Glomerular endothelial cell (primary cell): ENCODE measurements around the gene HES5. TPM values are rescaled to one million over a fixed set of nuclear protein-coding genes. Genes with fewer than 3 reads are reported as not detected.
"Not testable (repeated sequence)": the region's sequence is repeated elsewhere in the genome, so short reads cannot be mapped to it uniquely, and the experiment has no call there.

Source experiments
- DNase-seq: peaks from one replicate; pipeline ENCODE4 v3.0.0-alpha.2; 2011; ENCODE audit warnings: low read depth, low spot score; ENCODE audit errors: extremely low read depth
- total RNA-seq: library from RNA; depleted of rRNA; stranded (reverse); fragments of >200 nt; gene quantifications from 2 replicates; pipeline ENCODE4 v1.2.3, GENCODE V29; 2015

Gene HES5
- total RNA-seq, 1 donor from 2014 or later, result not detected

DNA sequence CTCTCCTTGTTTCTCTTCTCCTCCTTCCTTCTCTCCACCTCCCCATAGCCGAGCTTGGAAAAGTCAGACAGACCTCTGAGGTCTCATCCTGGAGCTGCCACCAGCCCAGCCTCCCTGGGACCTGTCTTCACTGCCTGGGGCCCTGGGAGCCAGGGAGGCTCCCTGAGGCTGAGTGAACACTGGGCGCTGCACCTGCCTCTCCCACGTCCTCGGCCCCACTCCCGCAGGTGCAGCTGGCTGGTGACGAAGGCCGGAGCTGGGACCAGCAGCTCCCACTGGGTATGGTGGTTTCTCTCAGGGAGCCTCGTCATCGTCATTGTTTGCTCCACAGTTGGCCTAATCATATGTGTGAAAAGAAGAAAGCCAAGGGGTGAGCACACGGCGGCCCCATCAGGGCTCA lies 31.4 kb upstream of the HES5 start:
- no peak for DNase-seq

DNA sequence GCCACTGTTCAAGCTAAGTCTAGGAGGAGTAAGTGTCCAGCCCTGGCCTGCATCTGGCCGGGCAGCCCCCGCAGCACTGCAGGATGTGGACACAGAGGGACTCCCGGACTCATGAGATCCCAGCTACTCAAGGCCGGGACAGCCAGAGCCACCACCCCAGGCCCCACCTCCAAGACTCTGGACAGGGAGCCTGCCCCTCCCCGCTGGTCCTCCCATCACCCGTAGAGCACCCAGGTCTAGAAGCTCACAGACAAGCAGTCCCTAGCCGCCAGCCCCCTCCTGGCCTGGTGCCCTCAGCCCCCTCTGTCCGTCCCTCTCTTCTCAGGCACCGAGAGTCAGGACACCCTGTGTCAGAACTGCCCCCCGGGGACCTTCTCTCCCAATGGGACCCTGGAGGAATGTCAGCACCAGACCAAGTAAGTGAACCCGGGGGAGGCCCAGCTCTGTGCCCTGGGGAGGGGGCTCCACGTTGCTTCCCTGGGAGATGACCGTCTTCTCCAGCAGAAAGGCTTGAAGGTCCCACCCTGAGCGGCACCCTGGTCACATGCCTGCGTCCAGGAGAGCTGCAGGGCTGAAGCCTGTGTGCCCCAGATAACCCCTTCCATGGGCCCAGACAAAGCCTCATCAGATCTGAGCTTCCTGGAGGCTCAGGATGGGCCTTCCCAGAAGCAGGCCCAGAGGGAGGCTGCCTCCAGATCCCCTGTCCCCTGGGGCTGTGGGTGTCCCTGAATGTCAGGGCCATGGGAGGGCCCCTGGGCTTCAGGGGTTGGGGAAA lies 30.4 kb upstream of the HES5 start:
- no peak for DNase-seq

DNA sequence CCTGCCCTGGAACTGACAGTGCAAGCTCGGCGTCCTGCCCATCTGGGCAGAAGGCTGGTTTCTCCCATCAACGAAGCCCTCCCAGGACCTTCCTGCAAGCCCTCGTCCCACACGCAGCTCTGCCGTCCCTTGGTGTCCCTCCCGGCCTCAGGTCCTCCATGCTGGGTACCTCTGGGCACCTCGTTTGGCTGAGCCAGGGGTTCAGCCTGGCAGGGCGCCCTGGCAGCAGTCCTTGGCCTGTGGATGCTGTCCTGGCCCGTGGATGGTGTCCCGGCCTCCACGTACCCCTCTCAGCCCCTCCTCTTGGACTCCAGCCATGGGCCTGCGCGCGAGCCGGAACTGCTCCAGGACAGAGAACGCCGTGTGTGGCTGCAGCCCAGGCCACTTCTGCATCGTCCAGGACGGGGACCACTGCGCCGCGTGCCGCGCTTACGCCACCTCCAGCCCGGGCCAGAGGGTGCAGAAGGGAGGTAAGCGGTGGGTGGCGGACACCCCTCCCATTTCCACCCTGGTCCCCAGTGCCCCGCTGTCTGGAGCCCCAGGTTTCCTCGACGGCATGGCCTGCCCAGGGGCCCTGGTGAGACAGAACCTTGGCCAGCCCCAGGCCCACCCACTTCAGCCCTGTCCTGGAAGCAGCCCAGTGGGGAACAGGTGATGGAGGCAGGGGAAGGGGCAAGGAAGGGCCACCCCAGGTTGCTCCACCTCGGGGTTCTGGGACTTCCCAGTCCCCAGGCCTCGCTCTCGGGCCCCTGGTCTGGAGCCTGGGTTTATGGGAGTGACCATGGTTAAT lies 29.6 kb upstream of the HES5 start:
- DNase-seq, result no peak

DNA sequence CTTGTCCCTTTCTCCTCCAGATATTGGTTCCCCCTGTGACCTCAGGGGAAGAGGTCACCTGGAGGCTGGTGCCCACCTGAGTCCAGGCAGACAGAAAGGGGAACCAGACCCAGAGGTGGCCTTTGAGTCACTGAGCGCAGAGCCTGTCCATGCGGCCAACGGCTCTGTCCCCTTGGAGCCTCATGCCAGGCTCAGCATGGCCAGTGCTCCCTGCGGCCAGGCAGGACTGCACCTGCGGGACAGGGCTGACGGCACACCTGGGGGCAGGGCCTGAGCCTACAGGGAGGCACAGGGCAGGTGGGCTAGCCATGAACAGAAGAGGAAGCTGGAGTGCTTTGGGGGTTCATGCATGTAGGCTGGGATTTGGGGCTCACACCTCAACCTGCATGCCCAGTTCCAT lies 28.8 kb upstream of the HES5 start:
- DNase-seq, result no peak

DNA sequence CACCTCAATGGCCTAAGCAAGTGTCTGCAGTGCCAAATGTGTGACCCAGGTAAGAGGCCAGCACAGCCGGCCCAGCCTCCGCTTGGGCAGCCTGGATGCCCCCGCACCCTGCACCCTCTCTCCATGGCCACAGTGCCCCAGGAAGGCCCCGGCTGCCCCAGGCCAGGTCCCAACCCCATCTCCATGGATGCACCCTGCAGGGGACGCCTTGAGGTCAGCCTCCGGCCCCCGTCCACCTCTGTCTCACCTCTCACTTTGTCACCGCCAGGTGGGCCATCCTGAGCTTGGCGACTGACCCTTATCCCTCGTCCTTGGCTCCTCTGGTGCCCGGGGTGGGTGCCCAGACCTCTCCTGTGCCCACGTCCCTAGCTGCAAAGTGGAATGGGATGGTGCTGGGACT lies 28.4 kb upstream of the HES5 start:
- no peak for DNase-seq

DNA sequence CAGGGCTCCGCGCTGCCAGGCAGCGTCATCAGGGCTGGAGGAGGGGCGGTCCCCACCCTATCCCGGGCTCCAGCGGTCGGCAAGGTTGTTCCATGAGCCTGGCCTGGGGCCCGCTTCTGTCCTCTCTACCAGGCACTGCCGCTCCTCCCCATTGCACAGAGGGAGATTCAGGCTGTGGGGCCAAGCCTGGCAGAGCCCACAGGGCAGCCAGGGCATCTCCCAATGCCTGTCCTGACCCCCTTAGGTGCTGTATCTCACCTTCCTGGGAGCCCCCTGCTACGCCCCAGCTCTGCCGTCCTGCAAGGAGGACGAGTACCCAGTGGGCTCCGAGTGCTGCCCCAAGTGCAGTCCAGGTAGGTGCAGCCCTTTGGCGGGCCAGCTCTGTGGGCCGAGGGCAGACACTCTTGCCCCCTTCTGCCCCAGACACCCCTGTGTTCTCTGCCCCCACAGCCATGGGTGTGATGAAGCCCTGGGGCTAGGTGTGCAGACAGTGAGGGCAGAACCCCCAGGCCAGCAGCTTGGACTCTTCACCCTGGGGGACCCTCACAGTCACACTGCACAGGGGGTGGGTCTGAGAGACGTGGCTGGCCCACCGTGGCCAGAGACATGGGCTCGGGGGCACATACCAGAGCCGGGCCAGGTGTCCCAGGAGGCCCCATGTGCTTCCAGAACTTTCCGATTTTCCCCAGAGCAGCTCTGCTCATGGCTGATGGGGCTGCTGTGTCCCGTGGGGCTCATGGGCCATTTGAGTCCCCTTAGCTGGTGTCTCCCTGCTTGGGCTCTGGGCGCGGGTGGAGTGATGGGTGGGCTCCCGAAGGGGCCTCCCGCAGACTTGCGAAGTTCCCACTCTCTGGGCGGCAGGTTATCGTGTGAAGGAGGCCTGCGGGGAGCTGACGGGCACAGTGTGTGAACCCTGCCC lies 27.7 kb upstream of the HES5 start:
- no peak for DNase-seq

DNA sequence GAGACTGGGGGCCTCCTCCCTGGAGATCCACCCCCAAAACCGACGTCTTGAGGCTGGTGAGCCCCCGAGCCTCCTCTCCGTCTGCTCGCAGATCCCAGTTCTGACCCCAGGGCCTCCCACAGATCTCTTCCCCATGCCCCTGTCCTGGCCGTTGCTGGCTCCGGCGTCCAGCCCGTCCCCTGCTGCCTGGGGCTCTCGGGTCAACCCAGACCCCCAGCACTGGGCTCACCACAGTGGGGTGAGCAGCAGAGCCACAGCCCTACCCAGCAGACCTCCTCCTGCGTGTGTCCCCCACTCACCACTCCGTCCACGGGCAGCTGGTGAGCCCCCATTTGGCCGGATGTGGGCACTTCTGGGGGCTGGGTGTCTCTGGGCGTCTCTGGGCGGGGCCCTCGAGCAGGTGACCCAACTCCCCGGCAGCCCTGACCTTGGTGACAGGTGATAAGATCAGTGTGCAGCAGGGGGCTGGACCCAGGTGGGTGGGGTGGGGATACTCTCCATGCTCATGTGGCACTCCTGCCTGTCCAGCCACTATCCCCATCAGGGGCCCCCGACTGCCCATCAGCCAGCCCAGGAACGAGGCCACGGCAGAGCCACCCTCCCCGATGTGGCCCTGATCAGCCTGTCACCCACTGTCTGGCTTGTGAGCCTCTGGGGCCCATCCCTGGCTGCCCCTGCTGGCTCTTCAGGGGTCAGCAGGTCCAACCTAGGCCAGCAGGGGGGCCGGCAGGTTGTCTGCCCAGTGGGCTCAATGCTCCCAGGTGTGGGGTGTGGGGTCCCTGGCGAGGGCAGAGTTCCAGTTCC lies 26.8 kb upstream of the HES5 start:
- DNase-seq, result no peak

DNA sequence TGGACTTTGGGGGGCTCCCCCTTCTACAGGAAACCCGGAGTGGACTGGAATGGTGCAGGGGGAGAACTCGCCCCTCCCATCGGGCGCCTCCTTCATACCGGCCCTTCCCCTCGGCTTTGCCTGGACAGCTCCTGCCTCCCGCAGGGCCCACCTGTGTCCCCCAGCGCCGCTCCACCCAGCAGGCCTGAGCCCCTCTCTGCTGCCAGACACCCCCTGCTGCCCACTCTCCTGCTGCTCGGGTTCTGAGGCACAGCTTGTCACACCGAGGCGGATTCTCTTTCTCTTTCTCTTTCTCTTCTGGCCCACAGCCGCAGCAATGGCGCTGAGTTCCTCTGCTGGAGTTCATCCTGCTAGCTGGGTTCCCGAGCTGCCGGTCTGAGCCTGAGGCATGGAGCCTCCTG lies 26.2 kb upstream of the HES5 start, which contains the start of gene TNFRSF14:
TNFRSF14 (plus strand) TSS at position 95 of the 401 bp plus-strand sequence; CDS start at position 389, 294 bp downstream.
- DNase-seq, result no peak

DNA sequence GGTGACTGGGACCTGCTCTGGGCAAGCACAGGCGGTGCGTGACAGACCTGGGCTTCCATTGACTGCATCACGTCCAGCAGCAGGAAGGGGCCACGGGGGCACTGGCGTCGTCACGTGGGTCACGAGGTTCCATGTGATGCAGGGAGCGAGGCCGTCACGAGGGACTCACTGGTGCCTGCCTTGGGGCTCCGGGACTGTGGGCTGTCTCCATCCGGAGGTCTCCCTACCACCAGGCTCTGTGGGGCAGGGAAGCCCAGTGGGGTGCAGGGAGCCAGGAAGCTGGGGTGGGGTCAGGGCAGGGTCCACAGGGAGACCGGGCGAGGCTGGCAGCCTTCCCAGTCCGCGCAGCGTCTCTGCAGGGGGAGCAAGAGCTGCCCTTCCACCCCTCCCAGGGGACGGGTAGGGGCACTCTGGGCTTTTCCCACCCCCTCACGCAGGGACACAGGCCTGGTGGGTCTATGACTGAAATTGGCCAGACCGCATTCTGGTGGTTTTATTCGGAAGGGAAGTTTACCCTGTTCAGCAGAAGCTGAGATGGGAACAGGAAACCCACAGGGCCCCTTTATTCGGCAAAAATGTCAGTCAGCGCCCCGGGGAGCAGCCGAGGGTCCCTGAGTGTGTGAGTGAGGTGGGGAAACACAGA lies 25.7 kb upstream of the HES5 start:
- no peak for DNase-seq

DNA sequence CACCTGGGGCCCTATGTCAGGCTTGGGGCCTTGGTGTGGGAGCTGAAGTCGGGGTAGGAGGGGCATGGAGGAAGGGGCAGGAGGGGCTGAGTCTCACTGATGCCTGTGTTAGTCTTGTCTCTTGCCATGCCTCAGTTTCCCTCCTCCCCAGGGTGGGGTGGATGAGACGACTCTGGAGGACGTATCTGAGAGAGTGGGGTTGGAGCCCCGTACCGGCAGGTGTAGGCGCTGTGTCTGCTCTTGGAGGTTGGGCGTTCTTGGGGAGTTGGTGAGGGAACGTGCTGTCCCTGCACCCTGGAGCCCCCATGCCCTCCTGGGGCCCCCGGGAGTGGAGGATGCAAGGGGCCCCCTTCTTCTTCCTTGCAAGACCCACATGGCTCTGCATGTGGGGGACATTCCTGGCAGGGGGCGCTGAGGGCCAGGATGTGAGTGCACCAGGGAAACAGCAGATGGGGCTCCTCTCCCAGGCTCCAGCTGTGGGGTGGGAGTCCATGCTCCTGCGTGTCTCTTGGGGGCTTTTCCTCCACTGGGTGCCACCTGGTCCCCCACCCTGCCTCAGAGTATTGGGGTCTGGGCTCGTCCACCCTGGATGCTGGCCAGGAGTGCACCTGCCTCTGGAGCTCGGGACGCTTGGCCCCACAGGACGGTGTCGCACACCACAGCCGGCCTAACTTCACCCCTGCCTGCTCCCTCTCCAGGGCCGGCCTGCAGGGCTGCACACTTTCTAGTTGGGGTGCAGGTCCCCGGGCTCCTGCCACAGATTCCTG lies 24.7 kb upstream of the HES5 start:
- DNase-seq, result no peak

DNA sequence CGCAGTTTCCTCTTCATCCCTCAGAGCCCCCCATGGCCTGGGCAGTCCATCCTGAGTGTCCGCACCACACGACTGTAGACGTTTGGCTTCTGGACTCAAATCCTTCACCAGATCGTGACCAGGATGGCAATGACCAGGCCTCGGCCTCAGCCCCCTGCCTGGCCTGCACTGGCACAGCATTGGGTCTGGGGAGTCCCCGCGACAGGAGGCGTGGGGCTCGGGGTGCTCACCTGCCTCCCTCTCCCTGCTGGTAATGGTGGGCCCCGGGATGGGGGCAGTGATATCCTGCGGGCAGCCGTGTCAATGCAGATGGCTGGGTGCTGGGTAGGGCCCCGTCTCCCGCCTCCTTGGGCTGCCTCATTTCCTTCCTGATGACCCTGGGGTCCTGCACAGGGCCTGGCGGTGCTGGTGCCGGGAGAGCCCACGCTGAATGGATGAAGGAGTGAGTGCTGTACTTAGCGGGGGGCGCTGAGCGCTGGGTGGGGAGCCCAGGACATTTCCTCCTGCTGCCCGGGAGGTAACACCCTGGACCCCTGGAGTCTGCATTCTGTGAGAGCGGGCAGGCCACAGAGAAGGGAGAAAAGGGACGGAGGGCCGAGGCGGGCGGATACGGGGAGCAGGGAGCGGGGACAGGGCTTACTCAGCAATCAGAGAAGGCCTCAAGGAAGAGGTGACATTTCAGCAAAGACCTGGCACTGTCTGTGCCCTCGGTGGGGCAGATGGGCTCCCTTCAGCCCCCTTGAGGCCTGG lies 24.0 kb upstream of the HES5 start:
- DNase-seq, result no peak

DNA sequence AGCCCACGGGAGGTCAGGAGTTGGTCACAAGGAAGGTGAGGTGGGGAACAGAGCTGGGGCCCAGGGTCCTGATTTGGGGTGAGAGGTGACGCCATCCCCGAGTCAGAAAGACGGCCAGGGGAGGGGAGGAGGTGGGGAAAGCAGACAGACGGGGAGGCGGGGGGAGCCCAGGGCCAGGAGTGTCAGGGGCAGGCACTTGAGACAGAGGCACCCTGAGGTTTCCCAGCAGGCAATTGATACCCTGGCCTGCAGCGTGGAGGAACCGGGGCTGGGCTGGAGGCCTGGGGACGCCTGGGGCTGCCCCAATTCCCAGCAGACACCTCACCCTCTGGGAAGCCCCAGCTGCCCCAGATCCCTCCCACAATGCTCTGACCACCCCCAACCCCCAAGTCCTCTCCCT lies 23.0 kb upstream of the HES5 start:
- not testable (repeated sequence) for DNase-seq

DNA sequence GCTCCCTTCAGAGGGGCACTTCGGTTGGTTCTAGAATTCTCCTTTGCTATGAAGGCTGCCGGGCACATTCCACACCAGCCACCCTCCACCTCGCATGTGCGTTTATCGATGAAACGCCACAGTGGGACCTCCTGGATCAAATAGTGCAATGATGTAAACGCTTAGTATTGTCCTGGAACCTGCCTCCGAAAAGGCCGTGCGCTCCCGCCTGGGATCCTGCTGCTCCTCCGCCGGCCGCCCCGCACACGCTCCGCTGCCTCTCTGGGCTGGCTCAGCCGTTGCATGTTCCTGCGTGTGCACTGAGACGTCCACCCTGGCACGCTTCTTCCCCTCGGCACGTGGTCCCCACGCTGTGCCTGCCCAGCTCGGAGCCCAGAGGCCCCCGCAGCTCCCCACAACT lies 22.1 kb upstream of the HES5 start:
- DNase-seq, result no peak

DNA sequence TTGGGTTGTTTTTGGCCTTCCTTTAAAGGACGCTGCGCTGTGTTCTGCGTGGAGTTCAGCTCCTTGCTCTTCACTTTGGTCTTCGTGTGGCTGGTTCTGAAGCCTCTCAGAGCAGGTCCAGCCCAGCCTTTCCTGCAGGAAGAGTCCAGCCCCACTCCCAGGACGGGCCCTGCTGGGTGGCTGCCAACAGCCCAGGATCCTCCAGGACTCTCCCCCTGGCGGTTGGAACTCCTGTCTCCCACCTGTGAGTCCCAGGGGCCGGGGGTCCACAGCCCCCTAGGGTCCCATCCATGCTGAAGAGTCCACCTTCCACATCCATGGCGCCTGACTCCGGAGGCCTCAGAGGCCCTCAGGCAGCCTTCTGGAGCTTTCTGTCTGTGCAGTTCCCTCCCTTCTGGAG lies 21.5 kb upstream of the HES5 start:
- DNase-seq, result not testable (repeated sequence)

DNA sequence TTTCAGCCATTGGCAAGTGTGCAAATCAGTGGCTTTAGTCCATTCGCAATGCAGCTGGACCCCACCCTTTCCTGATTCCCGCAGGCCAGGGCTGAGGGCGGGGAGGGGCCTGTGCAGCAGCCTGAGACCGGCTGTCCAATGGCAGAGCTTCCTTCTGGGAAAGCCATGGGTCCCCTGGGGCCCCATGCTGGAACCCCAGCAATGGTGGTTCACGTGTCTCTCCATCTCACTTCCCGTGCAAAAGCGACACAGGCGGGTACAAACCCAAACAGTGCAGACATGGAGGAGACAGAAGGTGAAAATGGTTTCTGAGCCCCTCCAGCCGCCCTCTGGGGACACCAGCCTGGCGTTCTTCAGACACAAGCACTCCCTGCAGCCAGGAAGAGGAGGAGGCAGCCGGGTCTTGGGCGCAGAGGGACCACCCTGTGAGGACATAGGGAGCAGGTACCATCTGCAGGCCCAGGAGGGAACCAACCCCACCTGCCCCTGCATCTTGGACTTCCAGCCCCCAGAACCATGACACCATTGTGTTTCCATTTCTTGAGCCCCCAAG lies 20.3 kb upstream of the HES5 start:
- DNase-seq, result not testable (repeated sequence)

DNA sequence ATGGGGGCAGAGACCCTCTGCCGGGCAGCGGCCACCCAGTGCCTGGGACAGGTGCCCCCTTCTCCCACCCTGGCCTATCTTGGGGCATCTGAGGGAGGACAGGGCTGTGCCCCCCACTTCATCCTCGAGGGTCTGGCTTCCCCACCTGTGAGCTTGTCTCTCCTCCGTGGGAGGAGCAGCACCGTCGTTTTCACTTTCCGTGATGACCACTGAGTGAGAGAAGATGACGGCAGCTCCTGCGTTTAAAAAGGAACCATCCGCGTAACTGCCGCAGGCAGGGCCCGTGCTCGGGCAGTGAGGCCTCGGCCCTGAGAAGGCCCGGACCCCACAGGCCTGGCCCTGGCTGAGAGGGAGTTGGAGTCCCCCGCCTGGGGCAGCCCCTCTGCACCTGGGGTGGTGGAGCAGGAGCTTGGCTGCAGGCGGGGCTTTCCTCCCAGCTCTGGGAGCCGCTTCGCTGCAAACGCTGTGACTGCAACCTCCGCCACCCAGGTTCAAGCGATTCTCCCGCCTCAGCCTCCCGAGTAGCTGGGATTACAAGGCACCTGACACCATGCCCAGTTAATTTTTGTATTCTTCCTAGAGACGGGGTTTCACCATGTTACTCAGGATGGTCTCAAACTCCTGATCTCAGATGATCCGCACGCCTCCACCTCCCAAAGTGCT lies 19.4 kb upstream of the HES5 start:
- DNase-seq, result not testable (repeated sequence)

DNA sequence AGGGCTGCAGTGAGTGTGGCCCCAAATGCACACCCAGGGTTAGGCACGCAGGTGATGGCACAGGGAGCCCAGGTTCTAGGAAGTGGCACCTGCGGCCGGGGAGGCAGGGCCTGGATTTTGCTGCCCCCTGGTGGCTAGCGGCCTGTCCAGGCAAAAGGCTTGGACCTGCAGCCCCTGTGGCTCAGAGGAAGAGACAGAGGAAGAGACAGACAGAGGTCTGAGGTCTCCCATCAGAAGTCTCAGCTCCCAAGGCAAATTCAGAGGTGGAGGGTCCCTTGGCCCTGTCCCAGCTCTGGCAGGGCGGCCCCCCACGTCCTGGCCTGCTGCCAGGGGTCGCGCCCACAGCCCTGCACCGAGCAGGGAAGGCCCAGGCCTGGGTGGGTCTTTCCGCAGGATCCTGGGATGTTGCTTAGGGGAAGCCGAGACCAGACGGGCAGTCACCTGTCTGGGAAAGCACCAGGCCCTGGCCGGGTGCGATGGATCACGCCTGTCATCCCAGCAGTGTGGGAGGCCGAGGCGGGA lies 18.1 kb upstream of the HES5 start:
- DNase-seq, result no peak
